HG02943 (cell line): ENCODE results near the gene PAX8.
A peak's percentile ranks its signal among the peaks of the same experiment; 100 is the strongest.

Source experiments
- ATAC-seq: cut with Tn5 transposase; IDR thresholded peaks from one replicate; pipeline ENCODE4 v1.9.1; 2021; ENCODE audit warnings: mild to moderate bottlenecking, low read depth, moderate library complexity; ENCODE audit not compliant: unreplicated experiment

PAX8 gene

GRCh38 chr2:113211226-113212105 lies 67.3 kb downstream of the PAX8 start:
- no peak for ATAC-seq

GRCh38 chr2:113209646-113210171 lies 69.0 kb downstream of the PAX8 start:
- no peak for ATAC-seq

GRCh38 chr2:113209011-113209645 lies 69.6 kb downstream of the PAX8 start:
- no peak for ATAC-seq

- no peak for ATAC-seq
Observed at GRCh38 chr2:113208396-113208795, 70.3 kb downstream of the PAX8 start.

- no peak for ATAC-seq
Observed at GRCh38 chr2:113207021-113207420, 71.7 kb downstream of the PAX8 start.

- no peak for ATAC-seq
Observed at GRCh38 chr2:113206251-113206650, 72.5 kb downstream of the PAX8 start.

GRCh38 chr2:113203901-113204519 lies 74.7 kb downstream of the PAX8 start:
- peak; percentile 72 for ATAC-seq

- no peak for ATAC-seq
Observed at GRCh38 chr2:113203217-113203530, 75.5 kb downstream of the PAX8 start.

- no peak for ATAC-seq
Observed at GRCh38 chr2:113202305-113203216, 76.2 kb downstream of the PAX8 start.

- no peak for ATAC-seq
Observed at GRCh38 chr2:113201496-113202304, 77.0 kb downstream of the PAX8 start.

- no peak for ATAC-seq
Observed at GRCh38 chr2:113200736-113201490, 77.8 kb downstream of the PAX8 start.

- ATAC-seq = no peak
Observed at GRCh38 chr2:113200236-113200635, 78.5 kb downstream of the PAX8 start.

GRCh38 chr2:113198790-113199612 lies 79.7 kb downstream of the PAX8 start:
- ATAC-seq = peak; percentile 54

GRCh38 chr2:113198048-113198789 lies 80.5 kb downstream of the PAX8 start:
- ATAC-seq = no peak

GRCh38 chr2:113197347-113198047 lies 81.2 kb downstream of the PAX8 start:
- ATAC-seq = no peak

GRCh38 chr2:113196839-113197238 lies 81.9 kb downstream of the PAX8 start:
- ATAC-seq = no peak
